ENCODE data around the gene USP24.

DNA sequence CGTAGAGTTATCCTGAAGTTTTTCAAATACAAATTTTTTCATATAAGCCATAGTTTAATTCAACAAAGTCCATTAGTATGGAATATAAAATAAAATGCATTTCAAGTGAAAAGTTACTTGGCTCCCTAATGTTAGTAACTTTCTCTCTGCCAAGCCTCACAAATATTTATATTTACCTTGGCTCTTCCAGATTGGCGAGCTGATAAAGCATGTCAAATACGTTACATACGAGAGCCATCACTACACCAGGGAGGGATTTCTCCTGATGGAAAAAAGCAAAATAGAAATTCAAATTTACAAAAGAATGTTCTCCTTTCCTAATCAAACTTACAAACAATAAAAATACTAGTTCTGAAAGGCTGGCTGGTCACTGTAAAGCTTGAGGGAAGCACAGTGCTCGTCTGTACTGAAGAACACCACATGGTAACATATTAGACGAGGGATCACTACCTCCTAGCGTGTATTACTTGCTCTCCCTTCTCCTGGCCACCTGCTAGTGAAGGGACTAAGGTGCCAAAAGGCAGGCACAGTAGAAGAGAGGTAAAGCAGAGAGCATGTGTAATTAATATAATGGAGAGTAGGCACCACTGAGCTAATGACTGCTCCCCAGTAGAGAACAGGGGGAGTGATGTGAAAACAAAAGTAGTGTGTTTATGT is 80.9 kb downstream of the USP24 start:
- TF ChIP-seq, protein P1, sequence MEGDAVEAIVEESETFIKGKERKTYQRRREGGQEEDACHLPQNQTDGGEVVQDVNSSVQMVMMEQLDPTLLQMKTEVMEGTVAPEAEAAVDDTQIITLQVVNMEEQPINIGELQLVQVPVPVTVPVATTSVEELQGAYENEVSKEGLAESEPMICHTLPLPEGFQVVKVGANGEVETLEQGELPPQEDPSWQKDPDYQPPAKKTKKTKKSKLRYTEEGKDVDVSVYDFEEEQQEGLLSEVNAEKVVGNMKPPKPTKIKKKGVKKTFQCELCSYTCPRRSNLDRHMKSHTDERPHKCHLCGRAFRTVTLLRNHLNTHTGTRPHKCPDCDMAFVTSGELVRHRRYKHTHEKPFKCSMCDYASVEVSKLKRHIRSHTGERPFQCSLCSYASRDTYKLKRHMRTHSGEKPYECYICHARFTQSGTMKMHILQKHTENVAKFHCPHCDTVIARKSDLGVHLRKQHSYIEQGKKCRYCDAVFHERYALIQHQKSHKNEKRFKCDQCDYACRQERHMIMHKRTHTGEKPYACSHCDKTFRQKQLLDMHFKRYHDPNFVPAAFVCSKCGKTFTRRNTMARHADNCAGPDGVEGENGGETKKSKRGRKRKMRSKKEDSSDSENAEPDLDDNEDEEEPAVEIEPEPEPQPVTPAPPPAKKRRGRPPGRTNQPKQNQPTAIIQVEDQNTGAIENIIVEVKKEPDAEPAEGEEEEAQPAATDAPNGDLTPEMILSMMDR (conservative IDR thresholded peaks at IDR 0.05), result no peak
- no peak for TF ChIP-seq ZFX (IDR thresholded peaks at IDR 0.05)

All from C4-2B (cell line).